ENCODE results near the gene PTP4A1.

The PTP4A1 gene

DNA sequence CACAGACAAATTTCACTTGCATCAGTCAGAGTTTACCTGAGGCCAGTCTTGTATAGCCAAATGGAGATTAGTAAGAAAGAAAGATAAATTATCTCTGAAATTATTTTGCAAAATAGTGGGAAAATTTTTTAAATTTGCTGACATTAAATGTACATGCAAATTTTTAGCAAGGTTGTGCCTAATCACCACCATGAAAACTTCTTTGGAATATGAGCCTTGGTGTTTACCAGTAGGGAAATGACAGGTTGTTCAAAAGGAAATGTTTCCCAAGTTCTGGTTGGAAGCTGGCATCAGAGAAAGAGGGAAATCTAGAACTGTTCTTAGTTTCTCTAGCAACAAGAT is 34.4 kb upstream of the PTP4A1 start:
- no peak overlapping the region for H2BK120ac ChIP-seq (ENCODE audit: low read depth, low read length)
- no peak overlapping the region for H3K18ac ChIP-seq (ENCODE audit: low read length)
- H4K8ac ChIP-seq (ENCODE audit: low read depth, low read length), result no peak overlapping the region
- no peak overlapping the region for H3K9ac ChIP-seq (ENCODE audit: low read depth, low read length, poor library complexity)
- H3K23ac ChIP-seq (ENCODE audit: low read depth, low read length, poor library complexity), result no peak overlapping the region
- no peak overlapping the region for H2BK15ac ChIP-seq (ENCODE audit: low read length)
- no peak overlapping the region for H2BK5ac ChIP-seq (ENCODE audit: low read length)
- H3K4me3 ChIP-seq (ENCODE audit: low read length in 2 of 2), result no peak overlapping the region
- H3K4me2 ChIP-seq (ENCODE audit: insufficient read depth, low read length, poor library complexity, severe bottlenecking), result no peak overlapping the region
- H2AK5ac ChIP-seq (ENCODE audit: low read depth, low read length), result no peak overlapping the region
- H2BK12ac ChIP-seq (ENCODE audit: low read length), result no peak overlapping the region
- no peak for DNase-seq (ENCODE audit: low spot score)
- no peaks in the 10 kb centered on the region for H3K79me1 ChIP-seq (ENCODE audit: low read depth, low read length)
- H4K91ac ChIP-seq (ENCODE audit: low read depth, low read length, poor library complexity), result no peak overlapping the region
- no peak overlapping the region for H2AFZ ChIP-seq (ENCODE audit: low read length)
- no peak overlapping the region for H3K27ac ChIP-seq (replicated peaks; ENCODE audit: low read length)
- H3K9me3 ChIP-seq (replicated peaks in 1 of 2; ENCODE audit: control insufficient read depth in 2 of 2, insufficient read depth in 1 of 2, low read depth in 1 of 2, low read length in 2 of 2), result no peaks in the 10 kb centered on the region
- H3K27me3 ChIP-seq (ENCODE audit: control insufficient read depth in 3 of 3, insufficient read depth in 3 of 3, low read depth in 1 of 3, low read length in 3 of 3), result no peaks in the 10 kb centered on the region
- no peak overlapping the region for H3K14ac ChIP-seq (ENCODE audit: low read length)
- no peaks in the 10 kb centered on the region for H3K36me3 ChIP-seq (replicated peaks in 1 of 2; ENCODE audit: control insufficient read depth in 2 of 2, insufficient read depth in 2 of 2, low read length in 2 of 2)
- no peaks in the 10 kb centered on the region for H3K4me1 ChIP-seq (ENCODE audit: control insufficient read depth in 2 of 2, insufficient read depth in 1 of 2, low read depth in 1 of 2, low read length in 2 of 2)
- no peak overlapping the region for H3K4ac ChIP-seq (ENCODE audit: low read length)

DNA sequence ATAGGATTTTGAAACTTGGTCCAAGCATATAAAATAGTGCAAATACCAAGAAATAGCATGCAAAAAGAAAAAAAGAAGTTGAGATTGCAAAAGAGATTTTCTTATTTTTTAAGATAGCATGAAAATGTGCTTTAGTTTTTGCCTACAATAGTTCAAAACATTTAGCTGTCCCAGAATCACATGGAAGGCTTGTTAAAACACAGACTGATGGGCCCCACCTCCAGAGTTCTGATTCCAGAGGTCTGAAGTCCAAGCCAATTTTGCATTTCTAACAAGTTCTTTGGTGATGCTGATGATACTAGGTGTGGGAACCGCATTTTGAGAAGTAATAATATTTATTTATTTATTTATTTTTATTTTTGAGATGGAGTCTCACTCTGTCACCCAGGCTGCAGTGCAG is 33.7 kb upstream of the PTP4A1 start:
- no peaks in the 10 kb centered on the region for H3K36me3 ChIP-seq (replicated peaks in 1 of 2; ENCODE audit: control insufficient read depth in 2 of 2, insufficient read depth in 2 of 2, low read length in 2 of 2)
- no peaks in the 10 kb centered on the region for H3K79me1 ChIP-seq (ENCODE audit: low read depth, low read length)
- H2AFZ ChIP-seq (ENCODE audit: low read length), result no peak overlapping the region
- H3K9ac ChIP-seq (ENCODE audit: low read depth, low read length, poor library complexity), result no peak overlapping the region
- no peak overlapping the region for H3K14ac ChIP-seq (ENCODE audit: low read length)
- no peak overlapping the region for H2BK5ac ChIP-seq (ENCODE audit: low read length)
- H3K27ac ChIP-seq (replicated peaks; ENCODE audit: low read length), result no peak overlapping the region
- H4K91ac ChIP-seq (ENCODE audit: low read depth, low read length, poor library complexity), result no peak overlapping the region
- no peak overlapping the region for H3K18ac ChIP-seq (ENCODE audit: low read length)
- no peak overlapping the region for H3K4me3 ChIP-seq (ENCODE audit: low read length in 2 of 2)
- no CpG with 5 or more reads among the region's 1 CpG for WGBS, 2 donors (ENCODE audit: extremely low coverage in 2 of 2, insufficient read length in 2 of 2, insufficient replicate concordance in 1 of 2)
- H2BK120ac ChIP-seq (ENCODE audit: low read depth, low read length), result no peak overlapping the region
- no peak for DNase-seq (ENCODE audit: low spot score)
- H2AK5ac ChIP-seq (ENCODE audit: low read depth, low read length), result no peak overlapping the region
- no peak overlapping the region for H2BK15ac ChIP-seq (ENCODE audit: low read length)
- no peak overlapping the region for H4K8ac ChIP-seq (ENCODE audit: low read depth, low read length)
- no peak overlapping the region for H3K4ac ChIP-seq (ENCODE audit: low read length)
- H3K9me3 ChIP-seq (replicated peaks in 1 of 2; ENCODE audit: control insufficient read depth in 2 of 2, insufficient read depth in 1 of 2, low read depth in 1 of 2, low read length in 2 of 2), result no peaks in the 10 kb centered on the region
- no peaks in the 10 kb centered on the region for H3K27me3 ChIP-seq (ENCODE audit: control insufficient read depth in 3 of 3, insufficient read depth in 3 of 3, low read depth in 1 of 3, low read length in 3 of 3)
- H3K4me1 ChIP-seq (ENCODE audit: control insufficient read depth in 2 of 2, insufficient read depth in 1 of 2, low read depth in 1 of 2, low read length in 2 of 2), result no peaks in the 10 kb centered on the region
- no peak overlapping the region for H3K23ac ChIP-seq (ENCODE audit: low read depth, low read length, poor library complexity)
- no peak overlapping the region for H2BK12ac ChIP-seq (ENCODE audit: low read length)
- no peak overlapping the region for H3K4me2 ChIP-seq (ENCODE audit: insufficient read depth, low read length, poor library complexity, severe bottlenecking)

DNA sequence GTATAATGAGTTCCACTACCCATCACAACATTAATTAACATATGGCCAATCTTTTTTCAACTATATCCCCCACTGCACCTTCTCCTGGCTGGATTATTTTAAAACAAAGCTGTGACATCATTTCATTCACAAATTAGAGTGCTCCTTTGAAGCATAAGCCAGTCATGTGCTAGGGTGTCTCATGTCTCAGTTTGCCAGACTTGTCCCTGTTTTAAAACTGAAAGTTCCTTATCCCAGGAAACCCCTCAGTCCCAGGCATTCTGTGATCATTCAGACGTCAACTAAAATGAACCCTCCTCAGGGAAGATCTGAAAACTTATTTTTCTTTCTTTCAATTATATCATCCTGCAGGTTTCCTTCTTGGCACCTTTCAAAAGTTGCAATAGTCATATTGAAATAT is 29.3 kb upstream of the PTP4A1 start:
- no CpG with 5 or more reads among the region's 1 CpG for WGBS, 2 donors (ENCODE audit: extremely low coverage in 2 of 2, insufficient read length in 2 of 2, insufficient replicate concordance in 1 of 2)
- no peak overlapping the region for H2AFZ ChIP-seq (ENCODE audit: low read length)

DNA sequence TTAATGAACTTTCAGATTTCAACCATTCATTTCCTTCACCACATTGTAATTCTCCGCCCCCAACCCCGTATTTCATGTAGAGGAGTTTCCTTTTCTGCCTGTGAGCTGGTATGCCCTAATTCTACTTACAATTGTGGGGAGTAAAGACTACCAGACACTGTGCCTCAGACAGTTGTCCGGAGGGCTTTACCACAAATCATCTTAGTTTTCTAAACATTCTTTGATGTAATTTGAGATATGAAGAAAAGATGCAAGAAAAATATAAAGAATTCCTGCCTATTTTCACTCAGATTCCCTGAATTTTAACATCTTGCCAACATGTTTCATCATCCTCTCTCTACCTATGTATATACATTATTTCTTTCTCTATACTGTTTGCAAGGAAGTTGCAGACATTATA is 28.3 kb upstream of the PTP4A1 start:
- Histone ChIP-seq H3K4ac (ENCODE audit: low read length) (no peak overlapping the region), H3K36me3 (replicated peaks in 1 of 2; ENCODE audit: control insufficient read depth in 2 of 2, insufficient read depth in 2 of 2, low read length in 2 of 2) (no peaks in the 10 kb centered on the region), H2BK15ac (ENCODE audit: low read length) (no peak overlapping the region), H3K9me3 (replicated peaks in 1 of 2; ENCODE audit: control insufficient read depth in 2 of 2, insufficient read depth in 1 of 2, low read depth in 1 of 2, low read length in 2 of 2) (no peaks in the 10 kb centered on the region), H3K18ac (ENCODE audit: low read length) (no peak overlapping the region), H3K79me1 (ENCODE audit: low read depth, low read length) (no peaks in the 10 kb centered on the region), H3K4me1 (ENCODE audit: control insufficient read depth in 2 of 2, insufficient read depth in 1 of 2, low read depth in 1 of 2, low read length in 2 of 2) (no peaks in the 10 kb centered on the region), H3K27me3 (ENCODE audit: control insufficient read depth in 3 of 3, insufficient read depth in 3 of 3, low read depth in 1 of 3, low read length in 3 of 3) (no peaks in the 10 kb centered on the region), H3K27ac (replicated peaks; ENCODE audit: low read length) (no peak overlapping the region), H3K9ac (ENCODE audit: low read depth, low read length, poor library complexity) (no peak overlapping the region), H2BK120ac (ENCODE audit: low read depth, low read length) (no peak overlapping the region), H4K91ac (ENCODE audit: low read depth, low read length, poor library complexity) (no peak overlapping the region), H2BK5ac (ENCODE audit: low read length) (no peak overlapping the region), H2AFZ (ENCODE audit: low read length) (peak overlapping the region; percentile 5), H3K23ac (ENCODE audit: low read depth, low read length, poor library complexity) (no peak overlapping the region), H2BK12ac (ENCODE audit: low read length) (no peak overlapping the region), H3K4me3 (ENCODE audit: low read length in 2 of 2) (no peak overlapping the region), H2AK5ac (ENCODE audit: low read depth, low read length) (no peak overlapping the region), H4K8ac (ENCODE audit: low read depth, low read length) (no peak overlapping the region), H3K4me2 (ENCODE audit: insufficient read depth, low read length, poor library complexity, severe bottlenecking) (no peak overlapping the region), H3K14ac (ENCODE audit: low read length) (no peak overlapping the region)
- no CpG with 5 or more reads among the region's 3 CpGs for WGBS, 2 donors (ENCODE audit: extremely low coverage in 2 of 2, insufficient read length in 2 of 2, insufficient replicate concordance in 1 of 2)
- no peak for DNase-seq (ENCODE audit: low spot score)

More for the DNA sequence above, 29.3 kb upstream of the PTP4A1 start:
- Histone ChIP-seq H2BK15ac (ENCODE audit: low read length) (no peak overlapping the region), H3K23ac (ENCODE audit: low read depth, low read length, poor library complexity) (no peak overlapping the region), H2BK12ac (ENCODE audit: low read length) (no peak overlapping the region), H4K91ac (ENCODE audit: low read depth, low read length, poor library complexity) (no peak overlapping the region), H3K36me3 (replicated peaks in 1 of 2; ENCODE audit: control insufficient read depth in 2 of 2, insufficient read depth in 2 of 2, low read length in 2 of 2) (no peaks in the 10 kb centered on the region), H3K9me3 (replicated peaks in 1 of 2; ENCODE audit: control insufficient read depth in 2 of 2, insufficient read depth in 1 of 2, low read depth in 1 of 2, low read length in 2 of 2) (no peaks in the 10 kb centered on the region), H3K4me1 (ENCODE audit: control insufficient read depth in 2 of 2, insufficient read depth in 1 of 2, low read depth in 1 of 2, low read length in 2 of 2) (no peaks in the 10 kb centered on the region), H3K79me1 (ENCODE audit: low read depth, low read length) (no peaks in the 10 kb centered on the region), H2BK120ac (ENCODE audit: low read depth, low read length) (no peak overlapping the region), H3K18ac (ENCODE audit: low read length) (no peak overlapping the region), H2BK5ac (ENCODE audit: low read length) (no peak overlapping the region), H2AK5ac (ENCODE audit: low read depth, low read length) (no peak overlapping the region), H4K8ac (ENCODE audit: low read depth, low read length) (no peak overlapping the region), H3K27me3 (ENCODE audit: control insufficient read depth in 3 of 3, insufficient read depth in 3 of 3, low read depth in 1 of 3, low read length in 3 of 3) (no peaks in the 10 kb centered on the region), H3K4me3 (ENCODE audit: low read length in 2 of 2) (no peak overlapping the region), H3K27ac (replicated peaks; ENCODE audit: low read length) (no peak overlapping the region), H3K4ac (ENCODE audit: low read length) (no peak overlapping the region), H3K9ac (ENCODE audit: low read depth, low read length, poor library complexity) (no peak overlapping the region), H3K4me2 (ENCODE audit: insufficient read depth, low read length, poor library complexity, severe bottlenecking) (no peak overlapping the region), H3K14ac (ENCODE audit: low read length) (no peak overlapping the region)
- DNase-seq (ENCODE audit: low spot score), result no peak
